ENCODE data around the gene COL4A4.

Gene COL4A4

GRCh38 chr2:227006189-227006897, 157.7 kb downstream of the COL4A4 start:
- no peaks in the 10 kb centered on the region for H3K9me3 Mint-ChIP-seq
- DNase-seq (ENCODE audit: low spot score in 2 of 2) = no peak
- H3K36me3 Mint-ChIP-seq (ENCODE audit: insufficient read depth) = no peaks in the 10 kb centered on the region
- H3K27me3 Mint-ChIP-seq = no peaks in the 10 kb centered on the region
- H3K27ac Mint-ChIP-seq (ENCODE audit: low read depth) = no peak overlapping the region
- no peak for ATAC-seq (replicated peaks; ENCODE audit: extremely low read depth, poor library complexity, severe bottlenecking)
- H3K4me3 Mint-ChIP-seq = no peak overlapping the region
- no peaks in the 10 kb centered on the region for H3K4me1 Mint-ChIP-seq

GRCh38 chr2:227004482-227004881, 159.5 kb downstream of the COL4A4 start:
- H3K36me3 Mint-ChIP-seq (ENCODE audit: insufficient read depth) = no peaks in the 10 kb centered on the region
- no peak for DNase-seq (ENCODE audit: low spot score in 2 of 2)
- H3K27ac Mint-ChIP-seq (ENCODE audit: low read depth) = no peak overlapping the region
- no peak overlapping the region for H3K4me3 Mint-ChIP-seq
- H3K27me3 Mint-ChIP-seq = no peaks in the 10 kb centered on the region
- no peaks in the 10 kb centered on the region for H3K4me1 Mint-ChIP-seq
- H3K9me3 Mint-ChIP-seq = no peaks in the 10 kb centered on the region
- no peak for ATAC-seq (replicated peaks; ENCODE audit: extremely low read depth, poor library complexity, severe bottlenecking)

- ATAC-seq (replicated peaks; ENCODE audit: extremely low read depth, poor library complexity, severe bottlenecking) = no peak
- Mint-ChIP-seq H3K9me3 (no peaks in the 10 kb centered on the region), H3K27ac (ENCODE audit: low read depth) (no peak overlapping the region), H3K27me3 (no peaks in the 10 kb centered on the region), H3K4me3 (no peak overlapping the region), H3K36me3 (ENCODE audit: insufficient read depth) (peaks cover 2% of the 10 kb centered on the region), H3K4me1 (no peaks in the 10 kb centered on the region)
- no peak for DNase-seq (ENCODE audit: low spot score in 2 of 2)
Observed at GRCh38 chr2:227000123-227000522, 163.9 kb downstream of the COL4A4 start.

- Mint-ChIP-seq H3K9me3 (no peaks in the 10 kb centered on the region), H3K36me3 (ENCODE audit: insufficient read depth) (peaks cover 2% of the 10 kb centered on the region), H3K4me3 (no peak overlapping the region), H3K27ac (ENCODE audit: low read depth) (no peak overlapping the region), H3K27me3 (no peaks in the 10 kb centered on the region), H3K4me1 (no peaks in the 10 kb centered on the region)
- DNase-seq (ENCODE audit: low spot score in 2 of 2) = no peak
- ATAC-seq (replicated peaks; ENCODE audit: extremely low read depth, poor library complexity, severe bottlenecking) = no peak
Observed at GRCh38 chr2:226999661-227000060, 164.3 kb downstream of the COL4A4 start.

- Mint-ChIP-seq H3K4me3 (no peak overlapping the region), H3K27me3 (no peaks in the 10 kb centered on the region), H3K4me1 (no peaks in the 10 kb centered on the region), H3K36me3 (ENCODE audit: insufficient read depth) (peaks cover 2% of the 10 kb centered on the region), H3K27ac (ENCODE audit: low read depth) (no peak overlapping the region), H3K9me3 (no peaks in the 10 kb centered on the region)
- no peak for ATAC-seq (replicated peaks; ENCODE audit: extremely low read depth, poor library complexity, severe bottlenecking)
- DNase-seq (ENCODE audit: low spot score in 2 of 2) = no peak
Observed at GRCh38 chr2:226995625-226996041, 168.4 kb downstream of the COL4A4 start.

- peaks cover 2% of the 10 kb centered on the region for H3K36me3 Mint-ChIP-seq (ENCODE audit: insufficient read depth)
- H3K4me1 Mint-ChIP-seq = no peaks in the 10 kb centered on the region
- DNase-seq (ENCODE audit: low spot score in 2 of 2) (no peak), ATAC-seq (replicated peaks; ENCODE audit: extremely low read depth, poor library complexity, severe bottlenecking) (no peak)
- no peak overlapping the region for H3K27ac Mint-ChIP-seq (ENCODE audit: low read depth)
- no peak overlapping the region for H3K4me3 Mint-ChIP-seq
- H3K9me3 Mint-ChIP-seq = no peaks in the 10 kb centered on the region
- no peaks in the 10 kb centered on the region for H3K27me3 Mint-ChIP-seq
Observed at GRCh38 chr2:226994775-226995174, 169.2 kb downstream of the COL4A4 start.

DNA sequence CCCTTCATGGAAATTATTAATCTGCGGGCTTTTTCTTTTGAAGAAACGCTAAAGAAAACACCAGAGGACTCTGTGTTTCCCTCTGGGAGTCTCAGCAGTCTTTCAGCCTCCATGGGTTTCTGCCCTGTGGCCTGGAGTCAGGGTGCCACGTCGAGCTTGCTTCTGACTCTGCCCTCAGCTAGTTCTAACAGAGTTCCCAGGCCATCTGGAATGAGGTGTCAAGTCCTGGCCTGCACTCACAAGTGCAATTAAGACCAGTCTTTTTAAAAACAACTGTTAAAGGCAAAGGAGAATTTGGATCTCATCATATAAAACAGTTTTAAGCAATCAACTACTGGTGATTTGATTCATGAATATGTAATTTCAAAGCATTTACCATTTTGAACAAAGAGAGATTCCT, 170.8 kb downstream of the COL4A4 start:
- H3K36me3 Mint-ChIP-seq (ENCODE audit: insufficient read depth) = peaks cover 2% of the 10 kb centered on the region
- H3K27ac Mint-ChIP-seq (ENCODE audit: low read depth) = no peak overlapping the region
- no peaks in the 10 kb centered on the region for H3K9me3 Mint-ChIP-seq
- ATAC-seq (replicated peaks; ENCODE audit: extremely low read depth, poor library complexity, severe bottlenecking) = no peak
- H3K27me3 Mint-ChIP-seq = no peaks in the 10 kb centered on the region
- no peaks in the 10 kb centered on the region for H3K4me1 Mint-ChIP-seq
- no peak for DNase-seq (ENCODE audit: low spot score in 2 of 2)
- no peak overlapping the region for H3K4me3 Mint-ChIP-seq

GRCh38 chr2:226991663-226992062, 172.3 kb downstream of the COL4A4 start:
- no peaks in the 10 kb centered on the region for H3K9me3 Mint-ChIP-seq
- ATAC-seq (replicated peaks; ENCODE audit: extremely low read depth, poor library complexity, severe bottlenecking) = no peak

DNA sequence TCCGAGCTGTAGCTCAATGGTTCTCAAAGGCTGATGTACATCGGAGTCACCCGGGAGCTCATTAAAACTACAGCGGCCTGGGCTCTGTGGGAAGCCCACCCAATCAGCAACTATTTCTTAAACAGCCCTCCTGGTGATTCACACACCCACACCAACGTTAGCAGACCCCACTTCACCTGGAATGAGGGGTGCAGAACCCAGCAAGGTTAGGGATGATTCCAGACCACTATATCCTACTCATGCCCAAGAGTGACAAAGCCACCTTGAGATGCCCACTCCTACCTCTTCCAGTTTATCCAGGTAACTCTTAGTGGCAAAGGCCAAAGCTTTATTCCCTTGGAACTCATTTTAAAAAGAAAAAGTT, 178.4 kb downstream of the COL4A4 start:
- DNase-seq (ENCODE audit: low spot score in 2 of 2) = no peak
- Mint-ChIP-seq H3K9me3 (no peaks in the 10 kb centered on the region), H3K4me1 (peaks cover 11% of the 10 kb centered on the region), H3K27me3 (no peaks in the 10 kb centered on the region), H3K4me3 (no peak overlapping the region), H3K36me3 (ENCODE audit: insufficient read depth) (peaks cover 4% of the 10 kb centered on the region), H3K27ac (ENCODE audit: low read depth) (no peak overlapping the region)
- ATAC-seq (replicated peaks; ENCODE audit: extremely low read depth, poor library complexity, severe bottlenecking) = no peak

More at GRCh38 chr2:226991663-226992062, 172.3 kb downstream of the COL4A4 start:
- H3K4me1 Mint-ChIP-seq = no peaks in the 10 kb centered on the region
- no peak overlapping the region for H3K4me3 Mint-ChIP-seq
- H3K27me3 Mint-ChIP-seq = no peaks in the 10 kb centered on the region
- no peak for DNase-seq (ENCODE audit: low spot score in 2 of 2)
- H3K27ac Mint-ChIP-seq (ENCODE audit: low read depth) = no peak overlapping the region
- H3K36me3 Mint-ChIP-seq (ENCODE audit: insufficient read depth) = peaks cover 5% of the 10 kb centered on the region

- ATAC-seq (replicated peaks; ENCODE audit: extremely low read depth, poor library complexity, severe bottlenecking) (no peak), DNase-seq (ENCODE audit: low spot score in 2 of 2) (no peak)
- Mint-ChIP-seq H3K27ac (ENCODE audit: low read depth) (no peak overlapping the region), H3K36me3 (ENCODE audit: insufficient read depth) (peaks cover 4% of the 10 kb centered on the region), H3K4me1 (peaks cover 11% of the 10 kb centered on the region), H3K4me3 (no peak overlapping the region), H3K27me3 (no peaks in the 10 kb centered on the region), H3K9me3 (no peaks in the 10 kb centered on the region)
Observed at GRCh38 chr2:226984750-226985582, 179.0 kb downstream of the COL4A4 start.

DNA sequence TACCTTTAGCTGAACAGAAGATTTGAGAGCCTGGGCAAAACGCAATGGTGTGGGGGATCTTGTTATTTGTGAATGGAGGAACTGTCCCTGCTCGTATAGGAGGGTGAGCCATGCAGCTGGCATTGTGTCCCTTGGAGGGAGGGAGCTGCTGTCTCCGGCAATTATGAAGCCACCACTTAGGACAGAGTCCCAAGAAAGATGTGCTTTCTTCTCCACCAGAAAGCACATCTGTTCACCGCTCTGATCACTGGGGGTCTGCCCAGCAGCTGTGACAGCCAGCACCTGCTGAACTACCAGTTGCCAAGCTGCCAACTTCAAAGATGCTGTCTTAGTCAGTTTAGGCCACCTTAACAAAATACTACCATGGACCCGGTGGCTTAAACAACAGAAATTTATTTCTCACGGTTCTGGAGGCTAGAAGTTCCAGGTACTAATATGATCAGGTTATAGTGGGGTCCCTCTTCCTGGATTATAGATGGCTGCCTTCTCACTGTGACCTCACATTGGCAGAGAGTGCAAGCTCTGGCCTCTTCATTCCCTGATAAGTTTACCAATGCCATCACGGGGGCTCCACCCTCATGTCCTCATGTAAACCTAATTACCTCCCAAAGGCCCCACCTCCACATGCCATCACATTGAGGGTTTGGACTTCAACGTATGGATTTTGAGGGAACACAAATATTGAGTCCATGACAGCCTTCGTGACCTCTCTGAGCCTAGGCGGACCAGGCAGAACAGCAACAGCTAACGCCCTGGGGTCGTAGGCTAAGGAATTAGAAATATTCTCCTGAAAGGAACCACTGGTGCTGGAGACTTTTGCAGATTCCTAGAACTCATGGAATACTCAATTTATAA, 179.9 kb downstream of the COL4A4 start:
- DNase-seq (ENCODE audit: low spot score in 2 of 2) (no peak), ATAC-seq (replicated peaks; ENCODE audit: extremely low read depth, poor library complexity, severe bottlenecking) (no peak)
- peaks cover 4% of the 10 kb centered on the region for H3K36me3 Mint-ChIP-seq (ENCODE audit: insufficient read depth)
- H3K4me3 Mint-ChIP-seq = no peak overlapping the region
- H3K27me3 Mint-ChIP-seq = no peaks in the 10 kb centered on the region
- peaks cover 11% of the 10 kb centered on the region for H3K4me1 Mint-ChIP-seq
- H3K9me3 Mint-ChIP-seq = no peaks in the 10 kb centered on the region
- H3K27ac Mint-ChIP-seq (ENCODE audit: low read depth) = no peak overlapping the region

GRCh38 chr2:226981791-226982326, 182.1 kb downstream of the COL4A4 start:
- no peak overlapping the region for H3K4me3 Mint-ChIP-seq
- H3K4me1 Mint-ChIP-seq = peaks cover 11% of the 10 kb centered on the region
- ATAC-seq (replicated peaks; ENCODE audit: extremely low read depth, poor library complexity, severe bottlenecking) (no peak), DNase-seq (ENCODE audit: low spot score in 2 of 2) (no peak)
- H3K27ac Mint-ChIP-seq (ENCODE audit: low read depth) = no peak overlapping the region
- H3K27me3 Mint-ChIP-seq = no peaks in the 10 kb centered on the region
- no peaks in the 10 kb centered on the region for H3K9me3 Mint-ChIP-seq
- peaks cover 2% of the 10 kb centered on the region for H3K36me3 Mint-ChIP-seq (ENCODE audit: insufficient read depth)
